AG09309 (cell line): ENCODE measurements around the gene VAT1L.

ENCODE experiments used
- DNase-seq: peaks from one replicate; pipeline ENCODE4 v3.0.0-alpha.2; 2010; ENCODE audit warnings: low read depth
- H3K4me3 ChIP-seq: 2 replicates; pipeline ENCODE4 v1.5.1; 2011; ENCODE audit warnings: mild to moderate bottlenecking, low read depth, low read length, moderate library complexity; ENCODE audit not compliant: control insufficient read depth
- CTCF ChIP-seq: IDR thresholded peaks from 2 replicates; pipeline ENCODE4 v1.5.1; 2011; ENCODE audit warnings: mild to moderate bottlenecking, low read depth, low read length, inconsistent platforms; ENCODE audit not compliant: insufficient read depth, control insufficient read depth; ENCODE audit errors: missing control alignments

The VAT1L gene

GRCh38 chr16:78005881-78006280, 217.5 kb downstream of the VAT1L start:
- DNase-seq = no peak
- TF ChIP-seq CTCF = peak; percentile 32
- no peak overlapping the region for H3K4me3 ChIP-seq

- DNase-seq = no peak
- no peak for TF ChIP-seq CTCF
- no peak overlapping the region for H3K4me3 ChIP-seq
Observed at GRCh38 chr16:78007121-78007520, 218.8 kb downstream of the VAT1L start.

GRCh38 chr16:78022347-78023060, 234.1 kb downstream of the VAT1L start, which contains the start of gene CLEC3A:
Gene CLEC3A (plus strand): TSS chr16:78022548. CDS start chr16:78022627, 79 bp downstream.
- H3K4me3 ChIP-seq = no peak within 1 kb of the TSS
- DNase-seq = no peak
- TF ChIP-seq CTCF = no peak

- DNase-seq = no peak
- TF ChIP-seq CTCF = no peak
- no peak overlapping the region for H3K4me3 ChIP-seq
Observed at GRCh38 chr16:78024159-78024558, 235.8 kb downstream of the VAT1L start.

- no peak for TF ChIP-seq CTCF
- DNase-seq = no peak
Observed at GRCh38 chr16:78025631-78026030, 237.3 kb downstream of the VAT1L start.

GRCh38 chr16:78028018-78028417, 239.7 kb downstream of the VAT1L start:
- no peak overlapping the region for H3K4me3 ChIP-seq
- no peak for TF ChIP-seq CTCF
- no peak for DNase-seq

More at GRCh38 chr16:78025631-78026030, 237.3 kb downstream of the VAT1L start:
- H3K4me3 ChIP-seq = no peak overlapping the region
